Activated CD4-positive, alpha-beta T cell treated with anti-CD3 and anti-CD28 coated beads for 36 hours (primary cell): ENCODE data around the gene RSPO3. TPM values are rescaled to one million over a fixed set of nuclear protein-coding genes. Genes with fewer than 3 reads are reported as not detected.
"Not testable (repeated sequence)": the region's sequence is repeated elsewhere in the genome, so short reads cannot be mapped to it uniquely, and the experiment has no call there.

Experiments used
- ATAC-seq: fragments of 200-7000 bp; cut with Tn5 transposase; one replicate; pipeline ENCODE4 v1.10.0; 2021; ENCODE audit warnings: mild to moderate bottlenecking, moderate library complexity
- CTCF ChIA-PET: fragments of 350-600 bp; sonication (Branson Sonifier 250); formaldehyde crosslinking; loops from one replicate; lab custom pipeline; 2021; ENCODE audit warnings: antibody characterized with exemption; lab: Charles Lee
- POLR2A ChIA-PET: fragments of 350-600 bp; sonication (Branson Sonifier 250); formaldehyde crosslinking; loops from one replicate; lab custom pipeline; 2021; ENCODE audit warnings: antibody characterized with exemption, inconsistent platforms; lab: Charles Lee
- DNase-seq: peaks from one replicate; pipeline ENCODE4 v3.0.0-alpha.2; 2020
- H3K27ac Mint-ChIP-seq: one replicate; pipeline ENCODE4 v1.8.0; 2021; ENCODE audit warnings: mixed read lengths
- H3K27me3 Mint-ChIP-seq: one replicate; pipeline ENCODE4 v1.8.0; 2021; ENCODE audit warnings: mixed read lengths
- H3K36me3 Mint-ChIP-seq: one replicate; pipeline ENCODE4 v1.8.0; 2021; ENCODE audit warnings: low read depth, mixed read lengths
- H3K4me1 Mint-ChIP-seq: one replicate; pipeline ENCODE4 v1.8.0; 2021; ENCODE audit warnings: mixed read lengths
- H3K4me3 Mint-ChIP-seq: one replicate; pipeline ENCODE4 v1.8.0; 2021; ENCODE audit warnings: mild to moderate bottlenecking, moderate library complexity, mixed read lengths
- H3K9me3 Mint-ChIP-seq: one replicate; pipeline ENCODE4 v1.8.0; 2021; ENCODE audit warnings: low read depth, mixed read lengths
- intact Hi-C, 2 experiments: fragments of 100-400 bp; cut with DNase I in 1 of 2; cut with micrococcal nuclease in 1 of 2; formaldehyde crosslinking; loops; one replicate each; pipeline versions ENCODE4 v1.14.2 to v1.15.1; 2022 to 2024; cut with DNase I, micrococcal nuclease
- total RNA-seq, 2 experiments: library from RNA; stranded (reverse); gene quantifications; one replicate each; pipeline ENCODE4 v1.2.3, GENCODE V29; 2021

The RSPO3 gene
- total RNA-seq, 2 experiments from 2014 or later = not detected

GRCh38 chr6:127225497-127225896 is 107.0 kb downstream of the RSPO3 start:
- peaks cover 36% of the 10 kb centered on the region for H3K27me3 Mint-ChIP-seq
- POLR2A ChIA-PET = no interaction called here

GRCh38 chr6:127233819-127234218 is 115.3 kb downstream of the RSPO3 start:
- H3K4me1 Mint-ChIP-seq, H3K27ac Mint-ChIP-seq, ATAC-seq, H3K4me3 Mint-ChIP-seq, DNase-seq, POLR2A ChIA-PET, intact Hi-C loops, H3K36me3 Mint-ChIP-seq: not testable (repeated sequence)
- Mint-ChIP-seq H3K9me3 (peaks cover 15% of the 10 kb centered on the region), H3K27me3 (peaks cover 17% of the 10 kb centered on the region)
- CTCF ChIA-PET = interaction anchor here (0.9 kb wide), 1 partner anchor 13 kb away, joined by 3 read pairs; no protein-coding TSS in a partner anchor

More at GRCh38 chr6:127225497-127225896, 107.0 kb downstream of the RSPO3 start:
- H3K4me3 Mint-ChIP-seq = no peak overlapping the region
- H3K36me3 Mint-ChIP-seq = no peaks in the 10 kb centered on the region
- no peaks in the 10 kb centered on the region for H3K4me1 Mint-ChIP-seq
- ATAC-seq = no peak
- peaks cover 4% of the 10 kb centered on the region for H3K9me3 Mint-ChIP-seq
- intact Hi-C loops = no loop called here
- no peak overlapping the region for H3K27ac Mint-ChIP-seq
- CTCF ChIA-PET = interaction anchor here (0.6 kb wide), 1 partner anchor 66 kb away, joined by 3 read pairs; no protein-coding TSS in a partner anchor
- no peak for DNase-seq

GRCh38 chr6:127243501-127243900 is 125.0 kb downstream of the RSPO3 start:
- CTCF ChIA-PET = interaction anchor here (1.4 to 1.6 kb wide), 2 partner anchors 19 to 23 kb away, joined by 4 read pairs; partner anchors contain the start of gene RNF146
- no peak for ATAC-seq

More at GRCh38 chr6:127243501-127243900, 125.0 kb downstream of the RSPO3 start:
- H3K36me3 Mint-ChIP-seq = no peaks in the 10 kb centered on the region
- no peaks in the 10 kb centered on the region for H3K4me1 Mint-ChIP-seq
- H3K27ac Mint-ChIP-seq = no peak overlapping the region
- H3K9me3 Mint-ChIP-seq = no peaks in the 10 kb centered on the region
- no peak for DNase-seq
- H3K4me3 Mint-ChIP-seq = no peak overlapping the region
- intact Hi-C loops = no loop called here
- H3K27me3 Mint-ChIP-seq = peaks cover 6% of the 10 kb centered on the region
- POLR2A ChIA-PET = no interaction called here

Other genes with a start within 250 kb of the RSPO3 start
- gene RNF146, start 148.2 kb downstream of the RSPO3 start, total RNA-seq = 10 to 100 TPM; 14.2 to 14.4 TPM
- 10 to 100 TPM; 31.1 to 48.2 TPM for gene ECHDC1, start 224.9 kb downstream of the RSPO3 start, total RNA-seq